Measurements from ENCODE around the gene IKZF1. TPM values are rescaled to one million over a fixed set of nuclear protein-coding genes. Genes with fewer than 3 reads are reported as not detected.

IKZF1 gene
- total RNA-seq, 1 donor from 2014 or later: 3.6 TPM

- TF ChIP-seq CTCF (IDR thresholded peaks at IDR 0.05): no peak
- H3K4me3 ChIP-seq: no peak overlapping the region
- no peaks in the 10 kb centered on the region for H3K9me3 ChIP-seq
- intact Hi-C loops (cut with DNase I): no loop called here
- H3K4me1 ChIP-seq: no peaks in the 10 kb centered on the region
- H3K36me3 ChIP-seq: no peaks in the 10 kb centered on the region
- H3K27ac ChIP-seq: no peak overlapping the region
- no peaks in the 10 kb centered on the region for H3K27me3 ChIP-seq
- DNase-seq (ENCODE audit: low spot score in 2 of 2): no peak
Measured at GRCh38 chr7:50348469-50349162, 44.1 kb downstream of the IKZF1 start.

GRCh38 chr7:50349399-50349798 lies 44.9 kb downstream of the IKZF1 start:
- H3K4me3 ChIP-seq: no peak overlapping the region
- H3K27ac ChIP-seq: no peak overlapping the region
- no peak for TF ChIP-seq CTCF (IDR thresholded peaks at IDR 0.05)
- no peaks in the 10 kb centered on the region for H3K27me3 ChIP-seq
- intact Hi-C loops (cut with DNase I): no loop called here
- no peaks in the 10 kb centered on the region for H3K36me3 ChIP-seq
- DNase-seq (ENCODE audit: low spot score in 2 of 2): no peak
- no peaks in the 10 kb centered on the region for H3K9me3 ChIP-seq
- no peaks in the 10 kb centered on the region for H3K4me1 ChIP-seq

GRCh38 chr7:50349963-50350944 lies 45.7 kb downstream of the IKZF1 start:
- TF ChIP-seq CTCF (IDR thresholded peaks at IDR 0.05): no peak
- DNase-seq (ENCODE audit: low spot score in 2 of 2): no peak
- intact Hi-C loops (cut with DNase I): no loop called here
- Histone ChIP-seq H3K36me3 (no peaks in the 10 kb centered on the region), H3K27me3 (no peaks in the 10 kb centered on the region), H3K4me3 (no peak overlapping the region), H3K27ac (no peak overlapping the region), H3K9me3 (no peaks in the 10 kb centered on the region), H3K4me1 (no peaks in the 10 kb centered on the region)

GRCh38 chr7:50351267-50351666 lies 46.8 kb downstream of the IKZF1 start:
- TF ChIP-seq CTCF (IDR thresholded peaks at IDR 0.05): no peak
- intact Hi-C loops (cut with DNase I): no loop called here
- no peak overlapping the region for H3K4me3 ChIP-seq
- no peaks in the 10 kb centered on the region for H3K4me1 ChIP-seq
- DNase-seq (ENCODE audit: low spot score in 2 of 2): no peak
- no peaks in the 10 kb centered on the region for H3K27me3 ChIP-seq
- H3K9me3 ChIP-seq: no peaks in the 10 kb centered on the region
- no peak overlapping the region for H3K27ac ChIP-seq
- no peaks in the 10 kb centered on the region for H3K36me3 ChIP-seq

- Histone ChIP-seq H3K4me1 (no peaks in the 10 kb centered on the region), H3K9me3 (no peaks in the 10 kb centered on the region), H3K27ac (no peak overlapping the region), H3K27me3 (no peaks in the 10 kb centered on the region), H3K4me3 (no peak overlapping the region), H3K36me3 (no peaks in the 10 kb centered on the region)
- no peak for TF ChIP-seq CTCF (IDR thresholded peaks at IDR 0.05)
- intact Hi-C loops (cut with DNase I): no loop called here
- no peak for DNase-seq (ENCODE audit: low spot score in 2 of 2)
Measured at GRCh38 chr7:50352282-50352681, 47.8 kb downstream of the IKZF1 start.
